A673 (cell line): ENCODE data around the gene TBC1D5. TPM values are rescaled to one million over a fixed set of nuclear protein-coding genes. Genes with fewer than 3 reads are reported as not detected.
"Not testable (repeated sequence)": the region's sequence is repeated elsewhere in the genome, so short reads cannot be mapped to it uniquely, and the experiment has no call there.

ENCODE experiments used
- BruUV-seq: library from RNA; stranded (reverse); fragments of 400-500 nt; replicated peaks from 2 replicates; lab custom pipeline; 2021; lab: Mats Ljungman, UMichigan
- CTCF ChIA-PET: fragments of 300-600 bp; sonication (Branson Sonifier 250); formaldehyde crosslinking; loops from one replicate; lab custom pipeline; 2022; ENCODE audit warnings: antibody characterized with exemption; lab: Charles Lee
- POLR2A ChIA-PET: fragments of 300-600 bp; sonication (Branson Sonifier 250); formaldehyde crosslinking; loops from one replicate; lab custom pipeline; 2022; ENCODE audit warnings: antibody characterized with exemption; ENCODE audit not compliant: low non-redundant PET; lab: Charles Lee
- DNase-seq: peaks from one replicate; pipeline ENCODE4 v3.0.0-alpha.2; 2015; ENCODE audit warnings: low spot score
- H3K27ac ChIP-seq: fragments of 200-600 bp; sonication (generic); 2 replicates; pipeline ENCODE4 v1.5.1; 2016; ENCODE audit warnings: mixed run types, low read depth, mild to moderate bottlenecking, mixed read lengths, antibody characterized with exemption, low read length; ENCODE audit not compliant: poor library complexity, severe bottlenecking
- H3K27me3 ChIP-seq: fragments of 200-600 bp; sonication (generic); replicated peaks from 2 replicates; pipeline ENCODE4 v1.6.1; 2017; ENCODE audit warnings: mixed run types, low read depth, mild to moderate bottlenecking, mixed read lengths, antibody characterized with exemption, low read length; ENCODE audit not compliant: insufficient read depth, poor library complexity
- H3K36me3 ChIP-seq: fragments of 200-600 bp; sonication (generic); 2 replicates; pipeline ENCODE4 v1.6.1; 2016; ENCODE audit warnings: mixed run types, mild to moderate bottlenecking, mixed read lengths, antibody characterized with exemption, low read length; ENCODE audit not compliant: insufficient read depth, poor library complexity, severe bottlenecking
- H3K4me1 ChIP-seq: fragments of 200-600 bp; sonication (generic); 2 replicates; pipeline ENCODE4 v1.6.1; 2017; ENCODE audit warnings: mixed run types, mild to moderate bottlenecking, mixed read lengths, antibody characterized with exemption, low read length; ENCODE audit not compliant: insufficient read depth, poor library complexity, severe bottlenecking
- H3K4me3 ChIP-seq: fragments of 200-600 bp; sonication (generic); 2 replicates; pipeline ENCODE4 v1.5.1; 2016; ENCODE audit warnings: low read depth, mixed run types, mild to moderate bottlenecking, mixed read lengths, low read length; ENCODE audit not compliant: poor library complexity, severe bottlenecking
- H3K9me3 ChIP-seq: fragments of 200-600 bp; sonication (generic); 2 replicates; pipeline ENCODE4 v1.6.1; 2016; ENCODE audit warnings: mixed run types, low read depth, mild to moderate bottlenecking, mixed read lengths, antibody characterized with exemption, low read length; ENCODE audit not compliant: poor library complexity, severe bottlenecking
- CTCF ChIP-seq: fragments of 300-800, 200-600 bp; sonication (generic); conservative IDR thresholded peaks from 2 replicates; pipeline ENCODE4 v1.5.1; 2017; ENCODE audit warnings: low read depth, mild to moderate bottlenecking, antibody characterized with exemption, low read length, moderate library complexity, mixed read lengths
- EZH2 ChIP-seq: fragments of 200-600 bp; sonication (generic); IDR thresholded peaks from 2 replicates; pipeline ENCODE4 v1.6.1; 2017; ENCODE audit warnings: borderline replicate concordance, low read depth, mild to moderate bottlenecking, mixed read lengths, antibody characterized with exemption, low read length; ENCODE audit not compliant: poor library complexity, severe bottlenecking
- intact Hi-C: fragments of 100-400 bp; cut with micrococcal nuclease; formaldehyde crosslinking; loops from one replicate; pipeline ENCODE4 v1.10.0; 2022; ENCODE audit not compliant: unreplicated experiment
- total RNA-seq: library from RNA; stranded (reverse); gene quantifications from 2 replicates; pipeline ENCODE4 v1.2.3, GENCODE V29; 2021

Gene TBC1D5
- total RNA-seq, 1 experiment from 2014 or later, result 40.7 TPM

GRCh38 chr3:17779304-17780250 lies 37.1 kb upstream of the TBC1D5 start:
- DNase-seq, H3K4me1 ChIP-seq, H3K36me3 ChIP-seq, BruUV-seq, H3K27me3 ChIP-seq, H3K27ac ChIP-seq, H3K9me3 ChIP-seq, CTCF ChIA-PET, intact Hi-C loops, POLR2A ChIA-PET, H3K4me3 ChIP-seq: not testable (repeated sequence)

- POLR2A ChIA-PET, H3K36me3 ChIP-seq, H3K4me3 ChIP-seq, BruUV-seq, H3K27ac ChIP-seq, H3K4me1 ChIP-seq, H3K9me3 ChIP-seq, DNase-seq, CTCF ChIA-PET, intact Hi-C loops, H3K27me3 ChIP-seq: not testable (repeated sequence)
These were observed 34.9 kb upstream of the TBC1D5 start for GRCh38 chr3:17777326-17777725.

- Histone ChIP-seq H3K36me3 (no peaks in the 10 kb centered on the region), H3K27me3 (no peaks in the 10 kb centered on the region), H3K9me3 (no peaks in the 10 kb centered on the region), H3K27ac (no peak overlapping the region), H3K4me3 (no peak overlapping the region), H3K4me1 (no peaks in the 10 kb centered on the region)
- POLR2A ChIA-PET, result no interaction called here
- no TSS peak for BruUV-seq
- no peak for DNase-seq
- intact Hi-C loops, result no loop called here
- TF ChIP-seq EZH2, result no peak
- TF ChIP-seq CTCF, result no peak
- CTCF ChIA-PET, result no interaction called here
These were observed 32.6 kb upstream of the TBC1D5 start for GRCh38 chr3:17775073-17775472.

- not testable (repeated sequence) for H3K4me3 ChIP-seq, BruUV-seq, H3K9me3 ChIP-seq
These were observed 31.9 kb upstream of the TBC1D5 start for GRCh38 chr3:17774180-17774910.

More at GRCh38 chr3:17774180-17774910, 31.9 kb upstream of the TBC1D5 start:
- CTCF ChIA-PET, H3K4me1 ChIP-seq, DNase-seq, POLR2A ChIA-PET, H3K27me3 ChIP-seq, H3K27ac ChIP-seq, intact Hi-C loops, H3K36me3 ChIP-seq: not testable (repeated sequence)
